ENCODE measurements around the gene SERPINA6. TPM values are rescaled to one million over a fixed set of nuclear protein-coding genes. Genes with fewer than 3 reads are reported as not detected.

Gene SERPINA6
- total RNA-seq, 1 donor from 2014 or later: not detected

GRCh38 chr14:94313991-94314655, 9.0 kb downstream of the SERPINA6 start:
- Histone ChIP-seq H3K4me3 (ENCODE audit: low read depth, low read length) (no peak overlapping the region), H3K27me3 (ENCODE audit: control insufficient read depth, insufficient read depth, low read length) (no peaks in the 10 kb centered on the region), H3K36me3 (ENCODE audit: control insufficient read depth, insufficient read depth, low read length) (no peaks in the 10 kb centered on the region)
- no peak for TF ChIP-seq CTCF (IDR thresholded peaks at IDR 0.05; ENCODE audit: insufficient read depth, low read length, severe bottlenecking)
- peak; percentile 28 for FAIRE-seq
- DNase-seq (ENCODE audit: low read depth): peak; percentile 85

- TF ChIP-seq CTCF (IDR thresholded peaks at IDR 0.05; ENCODE audit: insufficient read depth, low read length, severe bottlenecking): no peak
- FAIRE-seq (no peak), DNase-seq (ENCODE audit: low read depth) (peak; percentile 91)
- Histone ChIP-seq H3K4me3 (ENCODE audit: low read depth, low read length) (no peak overlapping the region), H3K36me3 (ENCODE audit: control insufficient read depth, insufficient read depth, low read length) (no peaks in the 10 kb centered on the region), H3K27me3 (ENCODE audit: control insufficient read depth, insufficient read depth, low read length) (no peaks in the 10 kb centered on the region)
These were observed 10.5 kb downstream of the SERPINA6 start for GRCh38 chr14:94312481-94313246.

GRCh38 chr14:94310248-94310647, 12.9 kb downstream of the SERPINA6 start:
- FAIRE-seq (no peak), DNase-seq (ENCODE audit: low read depth) (no peak)
- no peak for TF ChIP-seq CTCF (IDR thresholded peaks at IDR 0.05; ENCODE audit: insufficient read depth, low read length, severe bottlenecking)
- H3K36me3 ChIP-seq (ENCODE audit: control insufficient read depth, insufficient read depth, low read length): no peaks in the 10 kb centered on the region
- H3K27me3 ChIP-seq (ENCODE audit: control insufficient read depth, insufficient read depth, low read length): no peaks in the 10 kb centered on the region
- H3K4me3 ChIP-seq (ENCODE audit: low read depth, low read length): no peak overlapping the region

GRCh38 chr14:94309721-94310120, 13.4 kb downstream of the SERPINA6 start:
- Histone ChIP-seq H3K27me3 (ENCODE audit: control insufficient read depth, insufficient read depth, low read length) (no peaks in the 10 kb centered on the region), H3K36me3 (ENCODE audit: control insufficient read depth, insufficient read depth, low read length) (no peaks in the 10 kb centered on the region), H3K4me3 (ENCODE audit: low read depth, low read length) (no peak overlapping the region)
- TF ChIP-seq CTCF (IDR thresholded peaks at IDR 0.05; ENCODE audit: insufficient read depth, low read length, severe bottlenecking): no peak
- no peak for FAIRE-seq
- no peak for DNase-seq (ENCODE audit: low read depth)

- H3K27me3 ChIP-seq (ENCODE audit: control insufficient read depth, insufficient read depth, low read length): no peaks in the 10 kb centered on the region
- H3K36me3 ChIP-seq (ENCODE audit: control insufficient read depth, insufficient read depth, low read length): no peaks in the 10 kb centered on the region
- TF ChIP-seq CTCF (IDR thresholded peaks at IDR 0.05; ENCODE audit: insufficient read depth, low read length, severe bottlenecking): peak; percentile 4
- FAIRE-seq (no peak), DNase-seq (ENCODE audit: low read depth) (peak; percentile 7)
- no peak overlapping the region for H3K4me3 ChIP-seq (ENCODE audit: low read depth, low read length)
These were observed 15.6 kb downstream of the SERPINA6 start for GRCh38 chr14:94307410-94307992.

All from bronchial epithelial cell (primary cell).